Type B pancreatic cell (in vitro differentiated cells): ENCODE results near the gene KCNJ9. TPM values are rescaled to one million over a fixed set of nuclear protein-coding genes. Genes with fewer than 3 reads are reported as not detected.
"Not testable (repeated sequence)": the region's sequence is repeated elsewhere in the genome, so short reads cannot be mapped to it uniquely, and the experiment has no call there.

Experiments
- DNase-seq: peaks from one replicate; pipeline ENCODE4 v3.0.0; 2021; ENCODE audit warnings: mixed read lengths; ENCODE audit not compliant: unreplicated experiment; ENCODE audit errors: extremely low spot score
- H3K27ac Mint-ChIP-seq: 2 replicates; pipeline ENCODE4 v1.8.0; 2021; ENCODE audit warnings: mild to moderate bottlenecking, mixed read lengths
- H3K27me3 Mint-ChIP-seq: 2 replicates; pipeline ENCODE4 v1.8.0; 2021; ENCODE audit warnings: mixed read lengths
- H3K36me3 Mint-ChIP-seq: 2 replicates; pipeline ENCODE4 v1.8.0; 2021; ENCODE audit warnings: mixed read lengths
- H3K4me1 Mint-ChIP-seq: one replicate; pipeline ENCODE4 v1.8.0; 2021; ENCODE audit warnings: mixed read lengths; ENCODE audit not compliant: unreplicated experiment
- H3K4me3 Mint-ChIP-seq: 2 replicates; pipeline ENCODE4 v1.8.0; 2021; ENCODE audit warnings: mild to moderate bottlenecking, mixed read lengths
- H3K9me3 Mint-ChIP-seq: 2 replicates; pipeline ENCODE4 v1.8.0; 2021; ENCODE audit warnings: mixed read lengths
- CTCF ChIP-seq: fragments of 200-600 bp; sonication (generic); conservative IDR thresholded peaks from 2 replicates; pipeline ENCODE4 v1.5.0; 2021; ENCODE audit warnings: antibody characterized with exemption, mild to moderate bottlenecking
- total RNA-seq: library from RNA; stranded (reverse); gene quantifications from 2 replicates; pipeline ENCODE4 v1.2.1, GENCODE V29; 2021; ENCODE audit warnings: low replicate concordance

Gene KCNJ9
- total RNA-seq, 1 donor from 2014 or later, result not detected

GRCh38 chr1:160104486-160104885 lies 23.1 kb downstream of the KCNJ9 start:
- no peak overlapping the region for H3K4me3 Mint-ChIP-seq
- H3K4me1 Mint-ChIP-seq, result peaks cover 65% of the 10 kb centered on the region
- no peaks in the 10 kb centered on the region for H3K36me3 Mint-ChIP-seq
- DNase-seq, result no peak
- H3K27ac Mint-ChIP-seq, result peak overlapping the region; percentile 38
- H3K9me3 Mint-ChIP-seq, result no peaks in the 10 kb centered on the region
- H3K27me3 Mint-ChIP-seq, result peaks cover 3% of the 10 kb centered on the region
- TF ChIP-seq CTCF, result no peak

GRCh38 chr1:160105155-160105554 lies 23.8 kb downstream of the KCNJ9 start:
- Mint-ChIP-seq H3K27ac (no peak overlapping the region), H3K36me3 (no peaks in the 10 kb centered on the region), H3K4me1 (peaks cover 68% of the 10 kb centered on the region), H3K9me3 (no peaks in the 10 kb centered on the region), H3K27me3 (peaks cover 3% of the 10 kb centered on the region), H3K4me3 (no peak overlapping the region)
- TF ChIP-seq CTCF, result no peak
- DNase-seq, result no peak

- Mint-ChIP-seq H3K27ac (no peak overlapping the region), H3K9me3 (no peaks in the 10 kb centered on the region), H3K4me3 (no peak overlapping the region), H3K27me3 (peaks cover 3% of the 10 kb centered on the region), H3K36me3 (no peaks in the 10 kb centered on the region), H3K4me1 (peaks cover 58% of the 10 kb centered on the region)
- DNase-seq, result no peak
- no peak for TF ChIP-seq CTCF
Observed at GRCh38 chr1:160107512-160107911, 26.2 kb downstream of the KCNJ9 start.

GRCh38 chr1:160108888-160109662 lies 27.7 kb downstream of the KCNJ9 start:
- Mint-ChIP-seq H3K4me1 (peaks cover 56% of the 10 kb centered on the region), H3K9me3 (no peaks in the 10 kb centered on the region)

GRCh38 chr1:160109686-160110085 lies 28.3 kb downstream of the KCNJ9 start:
- no peak for DNase-seq
- Mint-ChIP-seq H3K36me3 (no peaks in the 10 kb centered on the region), H3K27me3 (peaks cover 9% of the 10 kb centered on the region), H3K27ac (no peak overlapping the region), H3K9me3 (no peaks in the 10 kb centered on the region), H3K4me1 (peaks cover 54% of the 10 kb centered on the region), H3K4me3 (peak overlapping the region; percentile 41)
- TF ChIP-seq CTCF, result no peak

More at GRCh38 chr1:160108888-160109662, 27.7 kb downstream of the KCNJ9 start:
- peaks cover 7% of the 10 kb centered on the region for H3K27me3 Mint-ChIP-seq
- peak; percentile 77 for TF ChIP-seq CTCF
- H3K36me3 Mint-ChIP-seq, result no peaks in the 10 kb centered on the region
- H3K27ac Mint-ChIP-seq, result peak overlapping the region; percentile 53
- H3K4me3 Mint-ChIP-seq, result peak overlapping the region; percentile 41
- no peak for DNase-seq

- not testable (repeated sequence) for H3K4me3 Mint-ChIP-seq, H3K36me3 Mint-ChIP-seq, DNase-seq, H3K27ac Mint-ChIP-seq, H3K9me3 Mint-ChIP-seq
- Mint-ChIP-seq H3K4me1 (peaks cover 61% of the 10 kb centered on the region), H3K27me3 (peaks cover 12% of the 10 kb centered on the region)
Observed at GRCh38 chr1:160111462-160111861, 30.1 kb downstream of the KCNJ9 start.
